OCI-LY1 (cell line): ENCODE data around the gene PACSIN2.

Experiments used
- H2AFZ ChIP-seq: fragments of 200-600 bp; sonication (generic), shearing (Covaris generic); 2 replicates; pipeline ENCODE4 v1.6.0; 2014; ENCODE audit warnings: antibody characterized with exemption, mild to moderate bottlenecking, low read length
- H3F3A ChIP-seq: fragments of 200-600 bp; sonication (generic), shearing (Covaris generic); 2 replicates; pipeline ENCODE4 v1.6.0; 2014; ENCODE audit warnings: mild to moderate bottlenecking, antibody characterized with exemption, low read length, moderate library complexity; ENCODE audit not compliant: insufficient read depth
- H3K27ac ChIP-seq: fragments of 200-600 bp; sonication (generic); 2 replicates; pipeline ENCODE4 v1.5.1; 2014; ENCODE audit warnings: low read length, mixed run types, mild to moderate bottlenecking, low read depth; ENCODE audit not compliant: poor library complexity, severe bottlenecking
- H3K27me3 ChIP-seq: fragments of 200-600 bp; sonication (generic); 2 replicates; pipeline ENCODE4 v1.6.0; 2014; ENCODE audit warnings: antibody characterized with exemption, mild to moderate bottlenecking, low read length, moderate library complexity; ENCODE audit not compliant: insufficient read depth
- H3K36me3 ChIP-seq: fragments of 200-600 bp; sonication (generic); 2 replicates; pipeline ENCODE4 v1.6.1; 2014; ENCODE audit warnings: mild to moderate bottlenecking, antibody characterized with exemption, low read length, moderate library complexity, mixed read lengths; ENCODE audit not compliant: insufficient read depth
- H3K4me1 ChIP-seq: fragments of 200-600 bp; sonication (generic); 2 replicates; pipeline ENCODE4 v1.5.1; 2014; ENCODE audit warnings: mild to moderate bottlenecking, low read length, moderate library complexity; ENCODE audit not compliant: insufficient read depth, severe bottlenecking
- H3K4me2 ChIP-seq: fragments of 200-600 bp; sonication (generic), shearing (Covaris generic); 2 replicates; pipeline ENCODE4 v1.6.1; 2014; ENCODE audit warnings: low read length
- H3K4me3 ChIP-seq: fragments of 200-600 bp; sonication (generic); 2 replicates; pipeline ENCODE4 v1.5.1; 2014; ENCODE audit warnings: low read length, low read depth, mild to moderate bottlenecking, mixed read lengths; ENCODE audit not compliant: poor library complexity, severe bottlenecking
- H3K79me2 ChIP-seq: fragments of 200-600 bp; shearing (Covaris generic); 2 replicates; pipeline ENCODE4 v1.6.1; 2016; ENCODE audit warnings: mixed run types, low read length, mixed read lengths; ENCODE audit not compliant: insufficient read depth
- H3K9ac ChIP-seq: fragments of 200-600 bp; sonication (generic), shearing (Covaris generic); 2 replicates; pipeline ENCODE4 v1.6.1; 2014; ENCODE audit warnings: mild to moderate bottlenecking, low read length, mixed read lengths
- H3K9me2 ChIP-seq: fragments of 200-600 bp; sonication (generic), shearing (Covaris generic); 2 replicates; pipeline ENCODE4 v1.6.1; 2014; ENCODE audit warnings: low read depth, mild to moderate bottlenecking, low read length, mixed read lengths
- H3K9me3 ChIP-seq: fragments of 200-600 bp; shearing (Covaris generic); 2 replicates; pipeline ENCODE4 v1.6.1; 2014; ENCODE audit warnings: low read length, mixed read lengths
- H4K20me1 ChIP-seq: fragments of 200-600 bp; sonication (generic), shearing (Covaris generic); 2 replicates; pipeline ENCODE4 v1.6.0; 2016; ENCODE audit warnings: mild to moderate bottlenecking, low read length; ENCODE audit not compliant: insufficient read depth
- CTCF ChIP-seq: fragments of 200-600 bp; sonication (generic), shearing (Covaris generic); IDR thresholded peaks from 2 replicates; pipeline ENCODE4 v1.5.1; 2017; ENCODE audit warnings: mild to moderate bottlenecking, antibody characterized with exemption, low read length, moderate library complexity, mixed read lengths
- EZH2 ChIP-seq: fragments of 200-600 bp; sonication (generic), shearing (Covaris generic); IDR thresholded peaks from 2 replicates; pipeline ENCODE4 v1.8.0; 2017; ENCODE audit warnings: borderline replicate concordance, mixed run types, mild to moderate bottlenecking, antibody characterized with exemption, low read length, moderate library complexity, mixed read lengths

Gene PACSIN2

GRCh38 chr22:42990131-42990838, 24.7 kb downstream of the PACSIN2 start:
- Histone ChIP-seq H3K27me3 (no peaks in the 10 kb centered on the region), H3K79me2 (no peaks in the 10 kb centered on the region), H2AFZ (no peak overlapping the region), H3K9ac (no peak overlapping the region), H3K4me3 (no peak overlapping the region), H3K27ac (no peak overlapping the region), H3K9me2 (no peaks in the 10 kb centered on the region), H3K36me3 (peaks cover 3% of the 10 kb centered on the region; the same call in 1 of the 2 replicates), H3F3A (no peaks in the 10 kb centered on the region), H3K4me1 (peaks cover 6% of the 10 kb centered on the region), H3K9me3 (0 out of 2 replicates have a peak, but pooled peaks cover 4% of the 10 kb centered on the region), H4K20me1 (no peaks in the 10 kb centered on the region), H3K4me2 (no peak overlapping the region)
- TF ChIP-seq CTCF (no peak), EZH2 (no peak)

- Histone ChIP-seq H3K4me2 (no peak overlapping the region), H3K9me2 (no peaks in the 10 kb centered on the region), H3K9ac (no peak overlapping the region), H3K79me2 (no peaks in the 10 kb centered on the region), H3K4me1 (no peaks in the 10 kb centered on the region), H3K9me3 (no peaks in the 10 kb centered on the region), H3K27me3 (no peaks in the 10 kb centered on the region), H4K20me1 (no peaks in the 10 kb centered on the region), H3K36me3 (no peaks in the 10 kb centered on the region), H3K27ac (no peak overlapping the region), H2AFZ (no peak overlapping the region), H3F3A (no peaks in the 10 kb centered on the region), H3K4me3 (no peak overlapping the region)
- no peak for TF ChIP-seq CTCF
- TF ChIP-seq EZH2: no peak
These were observed 28.8 kb downstream of the PACSIN2 start for GRCh38 chr22:42986115-42986514.

GRCh38 chr22:42985531-42985905, 29.4 kb downstream of the PACSIN2 start:
- TF ChIP-seq EZH2: no peak
- no peak for TF ChIP-seq CTCF
- no peaks in the 10 kb centered on the region for H3K79me2 ChIP-seq
- H3K36me3 ChIP-seq: no peaks in the 10 kb centered on the region
- no peak overlapping the region for H3K27ac ChIP-seq
- no peak overlapping the region for H3K9ac ChIP-seq
- H3K4me2 ChIP-seq: no peak overlapping the region
- no peaks in the 10 kb centered on the region for H3K4me1 ChIP-seq
- H3K9me2 ChIP-seq: no peaks in the 10 kb centered on the region
- no peak overlapping the region for H3K4me3 ChIP-seq
- no peaks in the 10 kb centered on the region for H3K9me3 ChIP-seq
- no peaks in the 10 kb centered on the region for H3K27me3 ChIP-seq
- H4K20me1 ChIP-seq: no peaks in the 10 kb centered on the region
- no peaks in the 10 kb centered on the region for H3F3A ChIP-seq
- no peak overlapping the region for H2AFZ ChIP-seq
